ENCODE results near the gene RSPH4A.

GRCh38 chr6:116649129-116649528 is 32.9 kb downstream of the RSPH4A start:
- TF ChIP-seq CTCF (IDR thresholded peaks at IDR 0.05 in 4 of 5, conservative IDR thresholded peaks at IDR 0.05 in 1 of 5): no peak
- TF ChIP-seq POLR2A (IDR thresholded peaks at IDR 0.05): no peak
